Measurements from ENCODE around the gene RHBDL2.

- TF ChIP-seq POLR2AphosphoS5 (IDR thresholded peaks at IDR 0.05; ENCODE audit: insufficient read depth, low read depth, low read length) (no peak), POLR2A (IDR thresholded peaks at IDR 0.05; ENCODE audit: low read depth, low read length) (no peak), FOS (IDR thresholded peaks at IDR 0.05; ENCODE audit: borderline replicate concordance, insufficient read depth, low read length) (no peak), EZH2 (IDR thresholded peaks at IDR 0.05; ENCODE audit: borderline replicate concordance, low read depth, low read length, severe bottlenecking) (no peak), GATA2 (IDR thresholded peaks at IDR 0.05; ENCODE audit: insufficient read depth, insufficient read length, low read depth, low read length) (no peak)
- TF ChIP-seq, protein P1, sequence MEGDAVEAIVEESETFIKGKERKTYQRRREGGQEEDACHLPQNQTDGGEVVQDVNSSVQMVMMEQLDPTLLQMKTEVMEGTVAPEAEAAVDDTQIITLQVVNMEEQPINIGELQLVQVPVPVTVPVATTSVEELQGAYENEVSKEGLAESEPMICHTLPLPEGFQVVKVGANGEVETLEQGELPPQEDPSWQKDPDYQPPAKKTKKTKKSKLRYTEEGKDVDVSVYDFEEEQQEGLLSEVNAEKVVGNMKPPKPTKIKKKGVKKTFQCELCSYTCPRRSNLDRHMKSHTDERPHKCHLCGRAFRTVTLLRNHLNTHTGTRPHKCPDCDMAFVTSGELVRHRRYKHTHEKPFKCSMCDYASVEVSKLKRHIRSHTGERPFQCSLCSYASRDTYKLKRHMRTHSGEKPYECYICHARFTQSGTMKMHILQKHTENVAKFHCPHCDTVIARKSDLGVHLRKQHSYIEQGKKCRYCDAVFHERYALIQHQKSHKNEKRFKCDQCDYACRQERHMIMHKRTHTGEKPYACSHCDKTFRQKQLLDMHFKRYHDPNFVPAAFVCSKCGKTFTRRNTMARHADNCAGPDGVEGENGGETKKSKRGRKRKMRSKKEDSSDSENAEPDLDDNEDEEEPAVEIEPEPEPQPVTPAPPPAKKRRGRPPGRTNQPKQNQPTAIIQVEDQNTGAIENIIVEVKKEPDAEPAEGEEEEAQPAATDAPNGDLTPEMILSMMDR (IDR thresholded peaks at IDR 0.05; ENCODE audit: extremely low read depth in 1 of 2, insufficient read depth in 1 of 2, low read depth in 1 of 2, low read length in 2 of 2): no peak
Observed at GRCh38 chr1:38892976-38893375, 48.7 kb downstream of the RHBDL2 start.
